GM19035 (cell line): Measurements from ENCODE around the gene CPVL.
A peak's percentile ranks its signal among the peaks of the same experiment; 100 is the strongest.
"Not testable (repeated sequence)": the region's sequence is repeated elsewhere in the genome, so short reads cannot be mapped to it uniquely, and the experiment has no call there.

Experiments
- ATAC-seq: cut with Tn5 transposase; IDR thresholded peaks from one replicate; pipeline ENCODE4 v1.9.1; 2021; ENCODE audit not compliant: unreplicated experiment

Gene CPVL

GRCh38 chr7:29120955-29121354, 25.4 kb downstream of the CPVL start:
- no peak for ATAC-seq

- no peak for ATAC-seq
Measured at GRCh38 chr7:29119538-29119937, 26.8 kb downstream of the CPVL start.

- ATAC-seq: no peak
Measured at GRCh38 chr7:29116361-29117200, 29.8 kb downstream of the CPVL start.

- no peak for ATAC-seq
Measured at GRCh38 chr7:29115753-29116152, 30.6 kb downstream of the CPVL start.

- ATAC-seq: no peak
Measured at GRCh38 chr7:29115130-29115687, 31.1 kb downstream of the CPVL start.

GRCh38 chr7:29114266-29114665, 32.1 kb downstream of the CPVL start:
- not testable (repeated sequence) for ATAC-seq

- no peak for ATAC-seq
Measured at GRCh38 chr7:29113384-29114102, 32.8 kb downstream of the CPVL start.

GRCh38 chr7:29112721-29113120, 33.6 kb downstream of the CPVL start:
- ATAC-seq: no peak

- no peak for ATAC-seq
Measured at GRCh38 chr7:29109899-29110298, 36.4 kb downstream of the CPVL start.

GRCh38 chr7:29109358-29109757, 37.0 kb downstream of the CPVL start:
- no peak for ATAC-seq

GRCh38 chr7:29107056-29107455, 39.3 kb downstream of the CPVL start:
- no peak for ATAC-seq

GRCh38 chr7:29106669-29106988, 39.7 kb downstream of the CPVL start:
- ATAC-seq: no peak

- ATAC-seq: peak; percentile 66
Measured at GRCh38 chr7:29105752-29106668, 40.3 kb downstream of the CPVL start.

GRCh38 chr7:29105191-29105590, 41.1 kb downstream of the CPVL start:
- ATAC-seq: no peak

GRCh38 chr7:29102558-29103151, 43.7 kb downstream of the CPVL start:
- peak; percentile 68 for ATAC-seq

GRCh38 chr7:29100924-29101323, 45.4 kb downstream of the CPVL start:
- no peak for ATAC-seq

GRCh38 chr7:29099896-29100847, 46.2 kb downstream of the CPVL start:
- ATAC-seq: no peak

- ATAC-seq: no peak
Measured at GRCh38 chr7:29096446-29096730, 49.9 kb downstream of the CPVL start.

GRCh38 chr7:29095631-29096445, 50.5 kb downstream of the CPVL start:
- ATAC-seq: no peak
